ENCODE measurements around the gene RBM39. TPM values are rescaled to one million over a fixed set of nuclear protein-coding genes. Genes with fewer than 3 reads are reported as not detected.

Gene RBM39
- polyA plus RNA-seq, 1 of the 3 experiments (the other 2 are of a cell fraction), result 68.4 TPM

DNA sequence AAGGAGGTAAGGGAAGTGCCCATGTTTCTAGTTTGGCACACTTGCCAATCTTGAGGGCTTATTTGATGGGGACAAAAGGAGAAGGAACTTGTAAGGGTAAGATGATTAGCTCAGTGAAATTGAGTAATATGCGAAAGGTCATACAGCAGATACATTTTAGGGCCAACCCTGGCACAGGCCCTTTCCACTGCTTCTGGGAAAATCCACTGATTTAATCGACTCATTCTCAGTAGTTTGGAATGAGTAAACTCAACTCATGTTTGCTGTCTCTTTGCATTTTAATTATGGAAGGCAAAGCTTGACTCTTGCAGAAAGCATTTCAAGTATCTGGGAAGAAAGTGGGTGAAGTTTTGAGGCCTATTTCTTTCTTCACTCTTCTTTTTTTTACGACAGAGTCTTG lies 49.8 kb upstream of the RBM39 start (continued):
- TF ChIP-seq, protein P1, sequence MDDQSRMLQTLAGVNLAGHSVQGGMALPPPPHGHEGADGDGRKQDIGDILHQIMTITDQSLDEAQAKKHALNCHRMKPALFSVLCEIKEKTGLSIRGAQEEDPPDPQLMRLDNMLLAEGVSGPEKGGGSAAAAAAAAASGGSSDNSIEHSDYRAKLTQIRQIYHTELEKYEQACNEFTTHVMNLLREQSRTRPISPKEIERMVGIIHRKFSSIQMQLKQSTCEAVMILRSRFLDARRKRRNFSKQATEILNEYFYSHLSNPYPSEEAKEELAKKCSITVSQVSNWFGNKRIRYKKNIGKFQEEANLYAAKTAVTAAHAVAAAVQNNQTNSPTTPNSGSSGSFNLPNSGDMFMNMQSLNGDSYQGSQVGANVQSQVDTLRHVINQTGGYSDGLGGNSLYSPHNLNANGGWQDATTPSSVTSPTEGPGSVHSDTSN (IDR thresholded peaks at IDR 0.05), result peak; percentile 74
- no peak for TF ChIP-seq ELF1 (IDR thresholded peaks at IDR 0.05)
- TF ChIP-seq FOXJ3 (CRISPR knock-in tag; IDR thresholded peaks at IDR 0.05), result no peak
- TF ChIP-seq, protein P2, sequence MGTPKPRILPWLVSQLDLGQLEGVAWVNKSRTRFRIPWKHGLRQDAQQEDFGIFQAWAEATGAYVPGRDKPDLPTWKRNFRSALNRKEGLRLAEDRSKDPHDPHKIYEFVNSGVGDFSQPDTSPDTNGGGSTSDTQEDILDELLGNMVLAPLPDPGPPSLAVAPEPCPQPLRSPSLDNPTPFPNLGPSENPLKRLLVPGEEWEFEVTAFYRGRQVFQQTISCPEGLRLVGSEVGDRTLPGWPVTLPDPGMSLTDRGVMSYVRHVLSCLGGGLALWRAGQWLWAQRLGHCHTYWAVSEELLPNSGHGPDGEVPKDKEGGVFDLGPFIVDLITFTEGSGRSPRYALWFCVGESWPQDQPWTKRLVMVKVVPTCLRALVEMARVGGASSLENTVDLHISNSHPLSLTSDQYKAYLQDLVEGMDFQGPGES (IDR thresholded peaks at IDR 0.05; ENCODE audit: low read depth, low read length), result no peak
- TF ChIP-seq RAD21 (IDR thresholded peaks at IDR 0.05; ENCODE audit: low read length), result no peak
- peak; percentile 62 for TF ChIP-seq NFIC (IDR thresholded peaks at IDR 0.05; ENCODE audit: borderline replicate concordance)
- no peak for TF ChIP-seq USF2 (IDR thresholded peaks at IDR 0.05; ENCODE audit: borderline replicate concordance, low read depth, low read length)
- TF ChIP-seq CHD2 (IDR thresholded peaks at IDR 0.05; ENCODE audit: low read length, partially characterized antibody), result no peak
- TF ChIP-seq EP300 (IDR thresholded peaks at IDR 0.05; ENCODE audit: borderline replicate concordance in 1 of 2, low read depth in 1 of 2, low read length in 1 of 2), result 0 out of 4 replicates have a peak, but pooled peaks of 1 of the 2 experiments have one; percentile 50
- no peak for TF ChIP-seq RFX5 (IDR thresholded peaks at IDR 0.05; ENCODE audit: low read length)
- TF ChIP-seq JUND (IDR thresholded peaks at IDR 0.05), result peak; percentile 69
- TF ChIP-seq RCOR1 (IDR thresholded peaks at IDR 0.05; ENCODE audit: low read length), result no peak
- no peak for TF ChIP-seq YY1 (IDR thresholded peaks at IDR 0.05; ENCODE audit: low read depth)
- TF ChIP-seq, protein P3, sequence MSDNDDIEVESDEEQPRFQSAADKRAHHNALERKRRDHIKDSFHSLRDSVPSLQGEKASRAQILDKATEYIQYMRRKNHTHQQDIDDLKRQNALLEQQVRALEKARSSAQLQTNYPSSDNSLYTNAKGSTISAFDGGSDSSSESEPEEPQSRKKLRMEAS (IDR thresholded peaks at IDR 0.05; ENCODE audit: low read depth), result no peak
- 0 out of 2 replicates have a peak, but pooled peaks have one; percentile 19 for TF ChIP-seq SIN3A (IDR thresholded peaks at IDR 0.05; ENCODE audit: borderline replicate concordance, low read depth, low read length)
- TF ChIP-seq EZH2phosphoT487 (IDR thresholded peaks at IDR 0.05; ENCODE audit: borderline replicate concordance, low read depth), result no peak
- TF ChIP-seq, protein P4, sequence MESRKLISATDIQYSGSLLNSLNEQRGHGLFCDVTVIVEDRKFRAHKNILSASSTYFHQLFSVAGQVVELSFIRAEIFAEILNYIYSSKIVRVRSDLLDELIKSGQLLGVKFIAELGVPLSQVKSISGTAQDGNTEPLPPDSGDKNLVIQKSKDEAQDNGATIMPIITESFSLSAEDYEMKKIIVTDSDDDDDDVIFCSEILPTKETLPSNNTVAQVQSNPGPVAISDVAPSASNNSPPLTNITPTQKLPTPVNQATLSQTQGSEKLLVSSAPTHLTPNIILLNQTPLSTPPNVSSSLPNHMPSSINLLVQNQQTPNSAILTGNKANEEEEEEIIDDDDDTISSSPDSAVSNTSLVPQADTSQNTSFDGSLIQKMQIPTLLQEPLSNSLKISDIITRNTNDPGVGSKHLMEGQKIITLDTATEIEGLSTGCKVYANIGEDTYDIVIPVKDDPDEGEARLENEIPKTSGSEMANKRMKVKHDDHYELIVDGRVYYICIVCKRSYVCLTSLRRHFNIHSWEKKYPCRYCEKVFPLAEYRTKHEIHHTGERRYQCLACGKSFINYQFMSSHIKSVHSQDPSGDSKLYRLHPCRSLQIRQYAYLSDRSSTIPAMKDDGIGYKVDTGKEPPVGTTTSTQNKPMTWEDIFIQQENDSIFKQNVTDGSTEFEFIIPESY (IDR thresholded peaks at IDR 0.05; ENCODE audit: borderline replicate concordance, low read depth), result no peak
- no peak for TF ChIP-seq GABPA (IDR thresholded peaks at IDR 0.05; ENCODE audit: low read depth)
- no peak for TF ChIP-seq MXI1 (IDR thresholded peaks at IDR 0.05; ENCODE audit: low read depth, low read length)
- peak; percentile 65; the same call in 1 of the 2 replicates for TF ChIP-seq FOSL2 (IDR thresholded peaks at IDR 0.05; ENCODE audit: borderline replicate concordance, low read depth)

All from SK-N-SH (cell line).